Cardiac muscle cell (in vitro differentiated cells and primary cell): ENCODE data around the gene RILPL1. TPM values are rescaled to one million over a fixed set of nuclear protein-coding genes. Genes with fewer than 3 reads are reported as not detected.
A peak's percentile ranks its signal among the peaks of the same experiment; 100 is the strongest.
"Not testable (repeated sequence)": the region's sequence is repeated elsewhere in the genome, so short reads cannot be mapped to it uniquely, and the experiment has no call there.

Source experiments
- DNase-seq, 2 donors: peaks; one replicate each; pipeline versions ENCODE4 v3.0.0 to v3.0.0-alpha.2; 2010 to 2017; ENCODE audit warnings: low read depth in 1 of 2, low spot score in 1 of 2
- H3K27ac ChIP-seq: fragments of 200-600 bp; sonication (generic); 2 replicates; pipeline ENCODE4 v1.5.1; 2016
- H3K27me3 ChIP-seq: fragments of 200-600 bp; sonication (generic); 2 replicates; pipeline ENCODE4 v1.6.0; 2016; ENCODE audit warnings: control low read depth
- H3K36me3 ChIP-seq: fragments of 200-600 bp; sonication (generic); 2 replicates; pipeline ENCODE4 v1.5.1; 2016; ENCODE audit warnings: control low read depth
- H3K4me1 ChIP-seq: fragments of 200-600 bp; sonication (generic); 2 replicates; pipeline ENCODE4 v1.8.1; 2017; ENCODE audit warnings: low read depth, mild to moderate bottlenecking, mixed run types
- H3K4me3 ChIP-seq: fragments of 200-600 bp; sonication (generic); 2 replicates; pipeline ENCODE4 v1.5.1; 2016; ENCODE audit warnings: mild to moderate bottlenecking
- H3K9me3 ChIP-seq: fragments of 200-600 bp; sonication (generic); 2 replicates; pipeline ENCODE4 v1.5.1; 2017; ENCODE audit warnings: low read depth, mild to moderate bottlenecking, control low read depth
- CTCF ChIP-seq: IDR thresholded peaks from 2 replicates; pipeline ENCODE4 v1.5.1; 2012; ENCODE audit warnings: low read depth, mild to moderate bottlenecking, low read length
- polyA plus RNA-seq: library from polyadenylated mRNA; unstranded; fragments of >200 nt; fragmentation: Nextera tagmentation; extraction: Ambion mirVana; gene quantifications from 2 replicates; pipeline ENCODE4 v1.2.1, GENCODE V29; 2016
- total RNA-seq: library from RNA; depleted of rRNA; stranded (reverse); fragments of >200 nt; gene quantifications from 2 replicates; pipeline ENCODE4 v1.2.3, GENCODE V29; 2016

Gene RILPL1
- total and polyA plus RNA-seq, 2 experiments from 2014 or later = 57.8 to 68.4 TPM

GRCh38 chr12:123457980-123458779 is 75.3 kb downstream of the RILPL1 start, which contains the start of gene SNRNP35:
TSS of gene SNRNP35 (plus strand) at chr12:123458139. CDS start at chr12:123465541, 7,402 bp downstream.
- peak within 1 kb of the TSS; percentile 99 for H3K27ac ChIP-seq
- H3K4me3 ChIP-seq = peak within 1 kb of the TSS; percentile 59
- H3K9me3 ChIP-seq = no peaks in the 10 kb centered on the region
- TF ChIP-seq CTCF = no peak
- no peaks in the 10 kb centered on the region for H3K4me1 ChIP-seq
- no peaks in the 10 kb centered on the region for H3K27me3 ChIP-seq
- H3K36me3 ChIP-seq = no peaks in the 10 kb centered on the region
- DNase-seq = peak; percentile 80 to 89

- H3K36me3 ChIP-seq = no peaks in the 10 kb centered on the region
- H3K4me1 ChIP-seq = no peaks in the 10 kb centered on the region
- H3K27ac ChIP-seq = no peak overlapping the region
- H3K27me3 ChIP-seq = no peaks in the 10 kb centered on the region
- TF ChIP-seq CTCF = no peak
- no peaks in the 10 kb centered on the region for H3K9me3 ChIP-seq
- no peak overlapping the region for H3K4me3 ChIP-seq
- DNase-seq = no peak
These were observed 80.4 kb downstream of the RILPL1 start for GRCh38 chr12:123453165-123453564.

GRCh38 chr12:123452276-123452550 is 81.3 kb downstream of the RILPL1 start:
- not testable (repeated sequence) for DNase-seq, H3K9me3 ChIP-seq, H3K4me1 ChIP-seq, H3K4me3 ChIP-seq, H3K27ac ChIP-seq, H3K36me3 ChIP-seq, H3K27me3 ChIP-seq

- DNase-seq = no peak
- Histone ChIP-seq H3K4me1 (no peaks in the 10 kb centered on the region), H3K9me3 (no peaks in the 10 kb centered on the region), H3K36me3 (no peaks in the 10 kb centered on the region), H3K4me3 (no peak overlapping the region), H3K27ac (no peak overlapping the region), H3K27me3 (no peaks in the 10 kb centered on the region)
- no peak for TF ChIP-seq CTCF
These were observed 82.9 kb downstream of the RILPL1 start for GRCh38 chr12:123450636-123451035.

GRCh38 chr12:123449856-123450255 is 83.7 kb downstream of the RILPL1 start:
- Histone ChIP-seq H3K9me3 (no peaks in the 10 kb centered on the region), H3K27me3 (no peaks in the 10 kb centered on the region), H3K4me1 (no peaks in the 10 kb centered on the region), H3K27ac (no peak overlapping the region), H3K36me3 (no peaks in the 10 kb centered on the region), H3K4me3 (no peak overlapping the region)
- no peak for TF ChIP-seq CTCF
- no peak for DNase-seq

- H3K36me3 ChIP-seq = no peaks in the 10 kb centered on the region
- H3K27me3 ChIP-seq = no peaks in the 10 kb centered on the region
- no peaks in the 10 kb centered on the region for H3K9me3 ChIP-seq
- no peak for DNase-seq
- TF ChIP-seq CTCF = no peak
- H3K4me1 ChIP-seq = no peaks in the 10 kb centered on the region
- no peak overlapping the region for H3K27ac ChIP-seq
- no peak overlapping the region for H3K4me3 ChIP-seq
These were observed 84.2 kb downstream of the RILPL1 start for GRCh38 chr12:123449249-123449733.
